GM18508 (cell line): ENCODE measurements around the gene ACTR3.

ENCODE experiments used
- ATAC-seq: cut with Tn5 transposase; IDR thresholded peaks from one replicate; pipeline ENCODE4 v1.9.1; 2021; ENCODE audit warnings: moderate number of reproducible peaks; ENCODE audit not compliant: insufficient read depth, unreplicated experiment

Gene ACTR3

GRCh38 chr2:113875135-113875534, 14.8 kb upstream of the ACTR3 start:
- no peak for ATAC-seq

DNA sequence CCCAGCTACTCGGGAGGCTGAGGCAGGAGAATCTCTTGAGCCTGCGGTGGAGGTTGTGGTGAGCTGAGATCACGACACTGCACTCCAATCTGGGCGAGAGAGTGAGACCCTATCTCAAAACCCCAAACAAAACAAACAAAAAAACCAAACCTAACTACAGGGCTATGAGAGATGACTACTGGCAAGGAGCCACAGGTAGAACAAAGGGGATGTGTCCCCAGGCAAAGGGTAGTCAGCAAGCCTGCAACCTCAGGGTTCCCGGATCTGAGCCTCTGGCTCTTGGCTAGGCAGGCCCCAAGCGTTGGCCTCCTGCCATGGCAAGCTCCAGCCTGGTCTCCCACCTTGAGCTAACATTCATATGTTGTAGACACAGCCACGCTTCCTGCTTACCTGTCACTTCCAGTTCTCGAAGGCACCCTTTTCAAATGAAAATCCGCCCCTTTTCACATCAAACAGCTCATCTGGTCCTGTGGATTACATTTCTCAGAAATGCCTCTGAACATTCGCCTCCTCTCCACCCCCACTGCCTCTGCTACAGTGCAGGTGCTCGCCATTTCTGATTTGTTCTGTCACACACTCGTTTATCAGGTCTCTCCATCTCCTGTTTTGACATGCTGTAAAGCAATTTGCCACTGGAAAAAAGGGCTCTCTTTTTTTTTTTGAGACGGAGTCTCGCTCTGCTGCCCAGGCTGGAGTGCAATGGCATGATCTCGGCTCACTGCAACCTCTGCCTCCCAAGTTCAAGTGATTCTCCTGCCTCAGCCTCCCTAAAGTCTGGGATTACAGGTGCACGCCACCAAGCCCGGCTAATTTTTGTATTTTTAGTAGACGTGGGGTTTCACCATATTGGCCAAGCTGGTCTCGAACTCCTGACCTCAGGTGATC, 13.1 kb upstream of the ACTR3 start:
- ATAC-seq: no peak

DNA sequence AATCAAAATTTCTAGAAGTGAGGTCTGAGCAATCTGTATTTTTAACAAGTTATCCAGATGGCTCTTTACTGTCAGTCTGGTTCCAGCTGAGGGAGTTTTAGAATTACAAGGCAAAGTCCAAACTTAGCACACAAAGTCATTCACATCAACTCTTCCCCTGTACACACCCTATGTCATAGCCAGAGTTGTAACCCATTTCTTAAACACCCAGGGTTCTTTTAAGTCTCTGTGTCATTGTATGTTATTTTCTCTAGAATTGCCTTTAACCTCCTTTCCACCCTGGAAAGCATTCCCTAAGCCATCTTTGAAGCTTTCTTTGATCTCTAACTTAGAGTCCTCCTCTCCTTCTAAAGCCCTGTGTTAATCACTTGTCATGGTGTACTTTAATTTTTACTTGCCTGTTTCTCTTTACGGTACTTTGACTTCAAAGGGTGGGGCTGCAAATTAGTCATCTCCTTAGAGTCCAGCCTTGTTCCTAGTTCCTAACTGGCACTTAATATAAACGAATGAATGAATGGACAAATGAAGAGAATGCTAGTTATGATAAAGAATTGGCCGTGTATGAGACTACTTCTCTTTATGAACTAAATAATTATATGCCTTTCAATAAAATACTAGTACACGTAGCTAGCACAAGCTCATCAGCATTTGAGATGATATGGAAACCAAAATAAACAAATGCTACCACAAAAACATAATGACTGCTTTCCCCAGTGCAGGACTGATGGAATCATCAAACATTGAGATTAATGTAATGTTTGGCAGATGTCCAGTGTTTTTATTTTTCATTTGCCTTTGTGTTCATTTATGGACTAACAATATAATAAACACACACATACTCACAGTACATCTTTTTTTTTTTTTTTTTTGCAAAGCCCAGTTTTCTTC, 11.9 kb upstream of the ACTR3 start:
- ATAC-seq: no peak

GRCh38 chr2:113878743-113879142, 11.1 kb upstream of the ACTR3 start:
- no peak for ATAC-seq

GRCh38 chr2:113879457-113879856, 10.4 kb upstream of the ACTR3 start:
- no peak for ATAC-seq

DNA sequence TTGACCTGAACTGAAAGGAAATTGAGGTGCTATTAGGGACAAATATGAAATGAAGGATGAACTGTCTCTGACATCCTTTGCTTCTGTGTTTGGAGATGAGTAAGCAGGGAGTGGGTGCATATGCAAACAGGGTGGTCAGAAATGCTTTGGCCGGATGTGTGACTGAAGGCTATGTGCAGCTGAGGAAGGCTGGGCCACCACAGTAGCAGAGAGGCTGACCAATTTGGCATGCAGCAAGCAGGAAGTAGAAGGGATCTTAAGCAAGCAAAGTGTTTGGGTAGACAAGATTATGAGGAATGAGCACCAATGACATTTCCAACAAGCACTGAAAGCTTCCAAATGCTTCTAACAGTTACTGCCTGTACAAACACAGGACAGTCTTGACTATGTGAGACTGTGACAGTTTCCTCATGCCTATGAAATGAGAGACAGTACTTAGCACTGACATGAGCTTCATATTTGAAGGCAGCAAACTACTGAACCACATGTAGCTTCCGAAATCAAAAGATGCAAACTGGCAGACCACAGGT, 3.3 kb upstream of the ACTR3 start:
- peak; percentile 67 for ATAC-seq

DNA sequence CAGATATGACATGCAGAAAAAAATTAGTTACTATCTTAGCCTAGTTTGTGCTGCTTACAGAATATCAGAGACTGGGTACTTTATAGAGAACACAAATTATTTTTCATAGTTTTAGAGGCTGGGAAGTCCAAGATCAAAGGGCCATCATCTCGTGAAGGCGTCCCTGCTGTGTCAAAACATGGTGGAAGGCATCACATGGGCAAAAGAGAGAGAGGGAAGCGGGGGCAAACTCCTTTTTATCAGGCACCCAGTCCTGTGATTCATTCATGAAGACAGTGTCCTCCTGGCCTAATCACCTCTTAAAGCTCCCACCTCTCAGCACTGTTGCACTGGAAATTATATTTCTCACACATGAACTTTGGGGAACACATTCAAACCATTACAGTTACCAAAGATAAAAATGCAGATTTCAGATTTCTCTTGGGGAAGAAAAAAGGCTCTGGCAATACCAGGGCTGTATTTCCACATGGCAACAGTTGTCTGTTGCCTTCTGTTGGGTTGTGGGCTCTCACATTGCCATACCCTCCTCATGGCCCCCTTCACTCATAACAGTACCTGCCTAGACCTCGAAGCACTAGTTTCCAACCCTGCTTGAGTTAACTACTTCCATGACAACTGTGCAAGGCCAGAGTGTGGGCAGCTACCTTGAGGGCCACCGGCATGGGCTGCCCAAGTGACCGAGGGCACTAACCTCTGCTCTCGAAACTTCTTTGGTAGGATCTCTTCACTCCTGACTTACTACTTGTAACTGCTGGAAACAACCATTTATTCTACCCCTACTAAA, 2.7 kb upstream of the ACTR3 start:
- no peak for ATAC-seq

DNA sequence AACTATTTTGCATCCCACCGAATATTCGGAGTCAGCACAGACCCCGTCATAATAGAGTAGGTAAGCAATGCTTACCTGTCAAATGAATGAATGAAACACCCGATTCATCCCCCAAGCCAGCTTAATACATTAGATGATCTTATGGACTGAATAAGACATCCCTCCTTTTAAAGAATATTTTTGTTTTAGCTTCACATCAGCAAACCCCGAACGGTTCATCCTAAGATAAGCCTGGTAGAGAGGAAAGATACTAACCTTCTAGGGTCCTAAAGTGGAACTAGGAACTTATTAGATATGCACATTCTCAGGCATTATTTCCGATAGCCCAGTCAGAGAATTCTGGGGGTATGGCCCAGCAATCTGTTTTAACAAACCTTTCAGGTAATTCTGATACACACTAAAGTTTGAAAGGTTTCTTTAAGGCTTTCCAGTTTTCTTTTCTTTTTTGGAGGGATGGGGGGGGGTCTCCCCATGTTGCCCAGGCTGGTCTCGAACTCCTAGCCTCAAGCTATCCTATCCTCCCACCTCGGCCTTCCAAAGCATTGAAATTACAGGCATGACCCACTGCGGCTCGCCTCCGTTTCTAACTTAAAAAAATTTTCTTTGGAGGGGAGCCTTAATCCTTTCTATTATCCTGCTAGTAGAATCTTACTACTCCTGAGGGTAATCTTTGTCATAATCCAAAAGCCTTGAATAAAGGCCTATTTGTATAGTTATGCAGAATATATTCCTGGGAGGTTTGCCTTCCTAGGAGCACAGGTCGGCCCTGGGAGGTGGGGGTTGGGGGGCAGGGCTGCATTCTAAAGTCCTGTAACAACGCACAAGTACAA, 1.0 kb upstream of the ACTR3 start:
- no peak for ATAC-seq

- peak; percentile 27 for ATAC-seq
Measured at GRCh38 chr2:113890253-113891235, 655 bp downstream of the ACTR3 start.

- no peak for ATAC-seq
Measured at GRCh38 chr2:113891265-113891959, 1.5 kb downstream of the ACTR3 start.

GRCh38 chr2:113892004-113892710, 2.3 kb downstream of the ACTR3 start:
- ATAC-seq: no peak

- no peak for ATAC-seq
Measured at GRCh38 chr2:113894156-113894743, 4.4 kb downstream of the ACTR3 start.

DNA sequence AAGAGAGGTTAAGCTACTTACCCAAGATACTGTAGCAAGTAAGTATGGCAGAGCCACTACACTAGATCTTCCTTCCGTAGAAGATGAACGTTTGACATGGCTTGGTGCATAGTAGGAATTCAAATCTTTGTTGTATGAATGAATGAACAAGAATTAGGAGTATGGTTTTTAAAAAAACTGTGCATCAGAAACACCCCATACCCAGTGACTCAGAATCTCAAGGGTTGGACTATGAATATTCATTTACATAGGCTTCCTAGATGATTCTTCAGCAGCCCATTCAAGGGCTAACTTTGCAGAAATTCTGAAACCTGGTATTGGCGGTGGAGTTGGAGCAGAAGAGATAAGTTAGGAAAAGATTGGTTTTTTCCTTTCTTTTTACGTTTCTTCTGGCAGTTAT, 5.4 kb downstream of the ACTR3 start:
- no peak for ATAC-seq

GRCh38 chr2:113895819-113896563, 6.1 kb downstream of the ACTR3 start:
- no peak for ATAC-seq

DNA sequence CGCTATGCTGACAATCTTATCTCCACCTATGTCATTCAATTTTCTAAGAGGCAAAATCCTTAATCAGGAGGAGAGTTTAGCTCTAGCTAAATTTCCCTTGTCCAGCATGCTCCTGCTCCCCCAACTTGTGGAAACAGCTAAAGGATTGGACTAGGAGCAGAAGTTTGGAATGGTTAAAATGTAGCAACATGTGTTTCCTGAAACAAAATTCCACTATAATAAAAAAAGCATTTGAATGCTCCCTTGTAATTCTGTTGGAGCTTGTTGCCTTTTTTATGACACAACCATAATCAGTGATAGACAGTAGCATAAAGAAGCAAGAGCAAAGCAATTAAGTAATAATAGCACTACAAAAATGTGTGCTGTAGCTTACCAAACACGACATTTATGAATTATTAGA, 6.9 kb downstream of the ACTR3 start:
- no peak for ATAC-seq

DNA sequence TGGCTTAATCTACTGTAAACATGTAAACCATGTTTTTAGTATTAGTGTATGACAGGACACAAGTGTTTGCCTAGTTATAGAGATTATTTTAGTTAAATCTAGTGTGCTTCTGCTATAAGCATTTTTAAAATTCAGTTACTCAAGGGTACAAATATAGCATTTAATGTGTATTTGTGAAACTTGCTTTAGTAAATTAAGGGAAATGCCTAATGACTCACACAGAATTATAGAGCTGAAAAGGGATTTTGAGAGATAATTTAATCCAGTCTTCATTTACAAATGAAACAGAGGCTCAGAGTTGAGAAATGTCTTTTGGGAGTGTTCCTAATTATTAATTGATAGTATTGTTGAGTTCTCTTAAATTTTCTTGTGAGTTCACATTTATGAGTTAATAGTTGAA, 8.2 kb downstream of the ACTR3 start:
- no peak for ATAC-seq
